ENCODE data around the gene MGAT1. TPM values are rescaled to one million over a fixed set of nuclear protein-coding genes. Genes with fewer than 3 reads are reported as not detected.

Gene MGAT1
- total RNA-seq, result 74.1 and 118 TPM in 2 replicates

DNA sequence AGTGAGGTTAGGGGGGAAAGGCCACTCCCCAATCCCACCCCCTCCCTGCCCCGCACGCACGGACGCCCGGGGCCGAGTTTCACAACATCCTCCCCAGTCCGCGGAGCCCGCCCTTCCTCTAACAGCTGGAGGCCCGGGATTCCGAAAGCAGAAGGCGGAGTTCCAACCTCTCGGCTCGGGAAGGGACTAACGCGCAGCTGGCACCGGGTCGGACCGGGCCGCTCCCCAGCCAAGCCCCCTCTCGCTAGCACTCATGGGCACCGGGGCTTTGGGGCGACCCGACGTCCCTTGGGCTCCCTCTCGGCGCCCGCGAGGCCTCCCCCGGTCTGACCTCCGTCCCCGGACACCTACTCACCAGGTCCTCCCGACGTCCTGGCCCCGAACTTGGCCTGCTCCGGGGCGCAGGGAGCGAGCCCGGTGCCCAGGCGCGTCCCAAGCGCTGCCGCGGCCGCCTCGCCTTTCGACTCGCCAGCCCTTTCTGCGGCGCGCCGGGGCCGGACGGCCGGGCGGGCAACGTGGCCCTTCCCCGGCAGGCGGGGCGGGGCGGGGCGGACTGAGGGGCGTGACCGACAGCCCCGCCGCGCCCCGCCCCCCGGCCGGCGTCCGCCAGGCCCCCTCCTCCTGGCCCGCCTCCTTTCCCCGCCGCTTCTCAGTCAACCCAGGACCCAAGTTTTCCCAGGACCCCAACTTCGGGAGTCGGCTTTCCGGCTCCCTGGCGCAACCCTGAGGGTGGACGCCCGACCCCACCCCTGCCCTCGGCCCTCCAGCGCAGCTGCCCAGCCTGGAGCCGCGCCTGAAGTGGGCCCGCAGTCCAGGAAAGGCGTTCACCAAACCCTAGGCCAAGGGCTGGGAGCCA, at the start of gene MGAT1:
MGAT1 (minus strand) TSS at position 482 of the 856 bp plus-strand sequence. CDS start 9,835 bp downstream, outside the sequence.

GRCh38 chr5:180739958-180740357, 62.6 kb downstream of the MGAT1 start, which contains the start of gene OR2Y1:
Gene OR2Y1 (minus strand): TSS chr5:180740058. CDS start chr5:180740058, 0 bp downstream.

Other genes starting within 250 kb of the MGAT1 start
- not detected in 2 replicates for gene SCGB3A1, start 211.3 kb downstream of the MGAT1 start, total RNA-seq
- gene FLT4, start 153.2 kb downstream of the MGAT1 start, total RNA-seq, result 0.56 and 0.58 TPM in 2 replicates
- not detected in 2 replicates for gene OR2Y1, start 62.7 kb downstream of the MGAT1 start, total RNA-seq
- gene ZFP62, start 58.5 kb upstream of the MGAT1 start, total RNA-seq, result 23.4 and 24.8 TPM in 2 replicates
- gene BTNL8, start 96.4 kb upstream of the MGAT1 start, total RNA-seq, result not detected in 2 replicates
- gene BTNL3, start 186.0 kb upstream of the MGAT1 start, total RNA-seq, result not detected in 2 replicates
- gene BTNL9, start 237.5 kb upstream of the MGAT1 start, total RNA-seq, result not detected in 2 replicates

Data from regular cardiac myocyte (primary cell).